ENCODE results near the gene CD80. TPM values are rescaled to one million over a fixed set of nuclear protein-coding genes. Genes with fewer than 3 reads are reported as not detected.
"Not testable (repeated sequence)": the region's sequence is repeated elsewhere in the genome, so short reads cannot be mapped to it uniquely, and the experiment has no call there.

Gene CD80
- total RNA-seq, 4 donors from 2014 or later: 0.13 TPM; not detected in 3

DNA sequence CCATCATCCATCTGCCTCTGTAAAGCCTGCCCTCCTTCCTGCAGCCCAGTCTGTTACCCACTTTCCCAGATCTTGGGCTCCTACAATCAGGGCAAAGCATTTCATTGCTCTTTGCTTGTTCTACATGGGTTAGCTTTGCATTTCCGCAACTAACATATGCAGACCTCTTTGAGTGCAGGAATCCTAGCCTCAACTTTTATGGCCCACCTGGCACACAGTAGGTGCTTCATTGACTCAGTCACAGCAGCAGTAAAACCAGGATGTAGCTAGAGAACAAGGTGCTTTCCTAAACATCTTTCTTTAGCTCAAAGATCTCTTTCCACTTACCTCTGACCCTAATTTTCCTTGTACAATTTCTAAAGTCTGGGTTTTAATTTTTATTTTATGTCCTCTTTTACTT, 3.5 kb downstream of the CD80 start:
- no peak for DNase-seq
- in situ Hi-C loops (cut with MboI; ENCODE audit: low sequenced_read_pairs in 4 of 4) (no loop called here), intact Hi-C loops (cut with DNase I; ENCODE audit: low total_unique reads) (no loop called here)
- H3K27ac ChIP-seq: no peak overlapping the region
- H3K9me3 ChIP-seq: no peaks in the 10 kb centered on the region
- no peaks in the 10 kb centered on the region for H3K4me1 ChIP-seq
- no peak overlapping the region for H3K4me3 ChIP-seq
- ATAC-seq: no peak
- no peaks in the 10 kb centered on the region for H3K27me3 ChIP-seq
- TF ChIP-seq CTCF (IDR thresholded peaks at IDR 0.05 in 4 of 5, conservative IDR thresholded peaks at IDR 0.05 in 1 of 5) (no peak), POLR2A (IDR thresholded peaks at IDR 0.05) (no peak)
- no peaks in the 10 kb centered on the region for H3K36me3 ChIP-seq

DNA sequence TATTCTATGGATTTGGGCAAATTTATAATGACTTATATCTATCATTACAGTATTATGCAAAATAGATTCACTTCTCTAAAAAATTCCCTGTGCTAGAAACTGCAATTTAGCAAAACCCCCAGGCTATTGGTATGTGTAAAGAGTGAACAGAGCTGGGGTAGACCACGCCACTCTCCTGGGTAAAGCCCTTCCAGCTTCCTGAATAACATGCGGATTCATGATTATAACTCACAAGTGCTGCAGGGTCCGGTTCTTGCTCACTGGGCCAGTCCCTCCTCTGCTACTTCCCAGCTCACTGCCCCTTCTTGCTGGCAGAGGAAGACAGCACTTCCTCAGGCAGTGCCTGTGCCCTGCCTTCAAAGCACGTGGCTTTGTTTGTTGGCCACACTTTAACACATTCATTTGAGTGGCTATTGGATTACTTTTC, 4.1 kb downstream of the CD80 start:
- Histone ChIP-seq H3K27ac (no peak overlapping the region), H3K36me3 (no peaks in the 10 kb centered on the region), H3K9me3 (no peaks in the 10 kb centered on the region), H3K4me1 (no peaks in the 10 kb centered on the region), H3K4me3 (no peak overlapping the region), H3K27me3 (no peaks in the 10 kb centered on the region)
- TF ChIP-seq CTCF (IDR thresholded peaks at IDR 0.05 in 4 of 5, conservative IDR thresholded peaks at IDR 0.05 in 1 of 5) (no peak), POLR2A (IDR thresholded peaks at IDR 0.05) (no peak)
- in situ Hi-C loops (cut with MboI; ENCODE audit: low sequenced_read_pairs in 4 of 4) (no loop called here), intact Hi-C loops (cut with DNase I; ENCODE audit: low total_unique reads) (no loop called here)
- ATAC-seq (no peak), DNase-seq (no peak)

- TF ChIP-seq POLR2A (IDR thresholded peaks at IDR 0.05) (no peak), CTCF (IDR thresholded peaks at IDR 0.05 in 4 of 5, conservative IDR thresholded peaks at IDR 0.05 in 1 of 5) (no peak)
- no peak for ATAC-seq
- in situ Hi-C loops (cut with MboI; ENCODE audit: low sequenced_read_pairs in 4 of 4) (no loop called here), intact Hi-C loops (cut with DNase I; ENCODE audit: low total_unique reads) (no loop called here)
- Histone ChIP-seq H3K4me3 (no peak overlapping the region), H3K4me1 (no peaks in the 10 kb centered on the region), H3K27me3 (no peaks in the 10 kb centered on the region), H3K36me3 (no peaks in the 10 kb centered on the region), H3K9me3 (no peaks in the 10 kb centered on the region), H3K27ac (no peak overlapping the region)
- no peak for DNase-seq
Observed at GRCh38 chr3:119553823-119554415, 5.5 kb downstream of the CD80 start.

DNA sequence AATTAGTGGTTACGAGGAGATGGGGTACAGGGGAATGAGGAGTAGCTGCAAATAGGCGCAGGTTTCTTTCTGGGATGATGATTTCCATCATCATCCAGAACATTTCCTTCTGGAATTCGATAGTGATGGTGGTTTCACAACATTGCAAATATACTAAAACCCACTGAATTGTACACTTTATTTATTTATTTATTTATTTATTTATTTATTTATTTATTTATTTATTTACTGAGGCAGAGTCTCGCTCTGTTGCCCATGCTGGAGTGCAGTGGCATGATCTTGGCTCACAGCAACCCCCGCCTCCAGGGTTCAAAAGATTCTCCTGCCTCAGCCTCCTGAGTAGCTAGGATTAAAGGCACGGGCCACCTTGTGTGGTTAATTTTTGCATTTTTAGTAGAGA, 6.5 kb downstream of the CD80 start:
- intact Hi-C loops (cut with DNase I; ENCODE audit: low total_unique reads); DNase-seq; H3K4me1 ChIP-seq; in situ Hi-C loops (cut with MboI; ENCODE audit: low sequenced_read_pairs in 4 of 4); H3K27me3 ChIP-seq; H3K4me3 ChIP-seq; ATAC-seq; H3K9me3 ChIP-seq; H3K36me3 ChIP-seq; H3K27ac ChIP-seq: not testable (repeated sequence)

DNA sequence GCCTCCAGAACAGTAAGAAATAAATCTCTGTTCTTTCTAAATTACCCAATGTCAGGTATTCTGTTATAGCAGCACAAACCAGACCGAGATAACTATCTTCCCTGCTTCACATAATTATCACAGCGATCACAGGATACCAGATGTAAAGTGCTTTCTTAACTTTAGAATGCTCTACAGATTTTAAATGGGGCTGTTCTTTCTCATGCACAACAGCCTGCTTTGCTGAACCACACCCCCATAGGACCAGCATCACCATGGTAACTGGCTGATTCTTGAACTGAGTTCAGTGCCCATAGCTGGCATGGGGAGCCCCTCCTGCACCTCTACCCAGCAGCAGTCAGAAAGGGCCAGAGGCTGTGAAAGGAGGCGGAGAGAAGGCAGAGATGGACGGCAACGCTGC, 7.8 kb downstream of the CD80 start:
- ATAC-seq (no peak), DNase-seq (no peak)
- Histone ChIP-seq H3K4me1 (no peaks in the 10 kb centered on the region), H3K36me3 (no peaks in the 10 kb centered on the region), H3K27me3 (no peaks in the 10 kb centered on the region), H3K4me3 (no peak overlapping the region), H3K27ac (no peak overlapping the region), H3K9me3 (no peaks in the 10 kb centered on the region)
- in situ Hi-C loops (cut with MboI; ENCODE audit: low sequenced_read_pairs in 4 of 4): no loop called here
- TF ChIP-seq CTCF (IDR thresholded peaks at IDR 0.05 in 4 of 5, conservative IDR thresholded peaks at IDR 0.05 in 1 of 5) (no peak), POLR2A (IDR thresholded peaks at IDR 0.05) (no peak)
- intact Hi-C loops (cut with DNase I; ENCODE audit: low total_unique reads): no loop called here
